Trophoblast cell (in vitro differentiated cells and primary cell): ENCODE measurements around the gene C13orf42.
"Not testable (repeated sequence)": the region's sequence is repeated elsewhere in the genome, so short reads cannot be mapped to it uniquely, and the experiment has no call there.

Source experiments
- DNase-seq, 2 donors: peaks; one replicate each; pipeline ENCODE4 v3.0.0-alpha.2; 2016
- H2AFZ ChIP-seq: 2 replicates; pipeline ENCODE4 v1.6.1; 2013; ENCODE audit warnings: low read length, moderate library complexity, mild to moderate bottlenecking; ENCODE audit not compliant: insufficient read depth, poor library complexity
- H2AK5ac ChIP-seq: 2 replicates; pipeline ENCODE4 v1.6.1; 2013; ENCODE audit warnings: mild to moderate bottlenecking, low read length
- H2BK120ac ChIP-seq: 2 replicates; pipeline ENCODE4 v1.6.1; 2013; ENCODE audit warnings: low read length, mild to moderate bottlenecking, moderate library complexity; ENCODE audit not compliant: insufficient read depth, poor library complexity
- H2BK12ac ChIP-seq: 2 replicates; pipeline ENCODE4 v1.6.1; 2013; ENCODE audit warnings: mild to moderate bottlenecking, low read length, moderate library complexity
- H2BK5ac ChIP-seq: 2 replicates; pipeline ENCODE4 v1.6.1; 2013; ENCODE audit warnings: low read length, low read depth, moderate library complexity, mild to moderate bottlenecking; ENCODE audit not compliant: poor library complexity
- H3K14ac ChIP-seq: 2 replicates; pipeline ENCODE4 v1.6.1; 2013; ENCODE audit warnings: mild to moderate bottlenecking, low read length
- H3K18ac ChIP-seq: 2 replicates; pipeline ENCODE4 v1.6.1; 2013; ENCODE audit warnings: mild to moderate bottlenecking, low read length
- H3K23ac ChIP-seq: 2 replicates; pipeline ENCODE4 v1.6.1; 2013; ENCODE audit warnings: low read length
- H3K27ac ChIP-seq: 2 replicates; pipeline ENCODE4 v1.5.1; 2013; ENCODE audit warnings: low read depth, mild to moderate bottlenecking, inconsistent platforms, low read length, moderate library complexity
- H3K27me3 ChIP-seq: 2 replicates; pipeline ENCODE4 v1.6.1; 2013; ENCODE audit warnings: inconsistent platforms, mild to moderate bottlenecking, low read length, moderate library complexity; ENCODE audit not compliant: insufficient read depth
- H3K36me3 ChIP-seq, 2 experiments: 1 replicate in 1 of 2; 2 replicates in 1 of 2; pipeline ENCODE4 v1.6.1; 2013; ENCODE audit warnings: low read length in 2 of 2, mild to moderate bottlenecking in 2 of 2, moderate library complexity in 1 of 2; ENCODE audit not compliant: insufficient read depth in 2 of 2, control insufficient read depth in 1 of 2
- H3K4ac ChIP-seq: 2 replicates; pipeline ENCODE4 v1.6.1; 2013; ENCODE audit warnings: low read depth, mild to moderate bottlenecking, low read length, moderate library complexity
- H3K4me1 ChIP-seq, 2 experiments: 1 replicate in 1 of 2; 2 replicates in 1 of 2; pipeline ENCODE4 v1.6.1; 2013; ENCODE audit warnings: low read length in 2 of 2, mild to moderate bottlenecking in 2 of 2, moderate library complexity in 1 of 2; ENCODE audit not compliant: insufficient read depth in 2 of 2, control insufficient read depth in 1 of 2
- H3K4me2 ChIP-seq: 2 replicates; pipeline ENCODE4 v1.6.1; 2013; ENCODE audit warnings: inconsistent platforms, mild to moderate bottlenecking, low read length, moderate library complexity
- H3K4me3 ChIP-seq: 2 replicates; pipeline ENCODE4 v1.5.1; 2013; ENCODE audit warnings: mild to moderate bottlenecking, low read depth, low read length, inconsistent platforms
- H3K79me1 ChIP-seq: one replicate; pipeline ENCODE4 v1.6.1; 2013; ENCODE audit warnings: low read length
- H3K79me2 ChIP-seq: 2 replicates; pipeline ENCODE4 v1.6.1; 2013; ENCODE audit warnings: low read length, mild to moderate bottlenecking; ENCODE audit not compliant: control insufficient read depth, insufficient read depth, poor library complexity
- H3K9ac ChIP-seq: 2 replicates; pipeline ENCODE4 v1.6.1; 2013; ENCODE audit warnings: mild to moderate bottlenecking, low read length
- H3K9me3 ChIP-seq: 2 replicates; pipeline ENCODE4 v1.6.1; 2013; ENCODE audit warnings: low read depth, mild to moderate bottlenecking, control low read depth, inconsistent platforms, low read length; ENCODE audit not compliant: insufficient read depth
- H4K12ac ChIP-seq: 2 replicates; pipeline ENCODE4 v1.6.1; 2013; ENCODE audit warnings: low read depth, mild to moderate bottlenecking, low read length, moderate library complexity
- H4K8ac ChIP-seq: 2 replicates; pipeline ENCODE4 v1.6.1; 2013; ENCODE audit warnings: low read depth, mild to moderate bottlenecking, low read length, moderate library complexity
- H4K91ac ChIP-seq: one replicate; pipeline ENCODE4 v1.6.1; 2013; ENCODE audit warnings: low read depth, mild to moderate bottlenecking, low read length, moderate library complexity
- WGBS: extraction: QIAGEN DNeasy Blood & Tissue Kit; methylation state at CpG from one replicate; pipeline ENCODE4 v1.1.7; 2013; ENCODE audit warnings: missing lambda C conversion rate; ENCODE audit not compliant: insufficient read length, insufficient coverage; ENCODE audit errors: extremely low coverage; 5-methylcytosine and 5-hydroxymethylcytosine counted together

Gene C13orf42

GRCh38 chr13:51120873-51121272 lies 9.8 kb upstream of the C13orf42 start:
- DNase-seq = peak in 1 of 2 donors; percentile 67

GRCh38 chr13:51118809-51119431 lies 7.8 kb upstream of the C13orf42 start:
- no peak overlapping the region for H2BK5ac ChIP-seq
- H3K27me3 ChIP-seq = no peaks in the 10 kb centered on the region
- H3K4me1 ChIP-seq = no peaks in the 10 kb centered on the region
- H3K23ac ChIP-seq = no peak overlapping the region
- H3K14ac ChIP-seq = no peak overlapping the region
- H3K9ac ChIP-seq = peak overlapping the region; percentile 8
- peaks cover 7% of the 10 kb centered on the region for H3K9me3 ChIP-seq
- H3K36me3 ChIP-seq = no peaks in the 10 kb centered on the region
- H4K91ac ChIP-seq = no peak overlapping the region
- H2AK5ac ChIP-seq = no peak overlapping the region
- no peak overlapping the region for H3K27ac ChIP-seq
- H3K4me3 ChIP-seq = no peak overlapping the region
- H4K12ac ChIP-seq = no peak overlapping the region
- no peak overlapping the region for H2BK12ac ChIP-seq
- no peak for DNase-seq
- WGBS = no CpG with 5 or more reads among the region's 4 CpGs
- no peaks in the 10 kb centered on the region for H3K79me2 ChIP-seq
- H3K4ac ChIP-seq = no peak overlapping the region
- H3K18ac ChIP-seq = no peak overlapping the region
- no peak overlapping the region for H2AFZ ChIP-seq
- no peaks in the 10 kb centered on the region for H3K79me1 ChIP-seq
- H2BK120ac ChIP-seq = no peak overlapping the region
- H4K8ac ChIP-seq = no peak overlapping the region
- no peak overlapping the region for H3K4me2 ChIP-seq

More at GRCh38 chr13:51120873-51121272, 9.8 kb upstream of the C13orf42 start:
- not testable (repeated sequence) for H3K27me3 ChIP-seq, H4K12ac ChIP-seq, H4K91ac ChIP-seq, H3K4ac ChIP-seq, H2BK120ac ChIP-seq, H3K4me1 ChIP-seq, H3K18ac ChIP-seq, H3K79me1 ChIP-seq, H3K36me3 ChIP-seq, H3K4me2 ChIP-seq, H2AK5ac ChIP-seq, H3K27ac ChIP-seq, H3K14ac ChIP-seq, H2AFZ ChIP-seq, H3K79me2 ChIP-seq, H3K9me3 ChIP-seq, H3K4me3 ChIP-seq, H4K8ac ChIP-seq, H2BK12ac ChIP-seq, H3K23ac ChIP-seq, H2BK5ac ChIP-seq
- H3K9ac ChIP-seq = peak overlapping the region; percentile 71
- no CpG with 5 or more reads among the region's 11 CpGs for WGBS

GRCh38 chr13:51113969-51114368 lies 2.9 kb upstream of the C13orf42 start:
- H4K12ac ChIP-seq = no peak overlapping the region
- no peaks in the 10 kb centered on the region for H3K27me3 ChIP-seq
- H3K23ac ChIP-seq = no peak overlapping the region
- no peak overlapping the region for H3K14ac ChIP-seq
- no peaks in the 10 kb centered on the region for H3K4me1 ChIP-seq
- no peak overlapping the region for H4K91ac ChIP-seq
- H3K27ac ChIP-seq = no peak overlapping the region
- no peak overlapping the region for H2AFZ ChIP-seq
- peaks cover 6% of the 10 kb centered on the region for H3K9me3 ChIP-seq
- no peak overlapping the region for H2AK5ac ChIP-seq
- DNase-seq = no peak
- no peak overlapping the region for H3K18ac ChIP-seq
- no peak overlapping the region for H3K4me3 ChIP-seq
- H3K79me1 ChIP-seq = no peaks in the 10 kb centered on the region
- H2BK5ac ChIP-seq = no peak overlapping the region
- no peak overlapping the region for H3K4ac ChIP-seq
- no peak overlapping the region for H3K4me2 ChIP-seq
- H3K36me3 ChIP-seq = no peaks in the 10 kb centered on the region
- no peak overlapping the region for H2BK12ac ChIP-seq
- no peak overlapping the region for H2BK120ac ChIP-seq
- no peak overlapping the region for H4K8ac ChIP-seq
- H3K9ac ChIP-seq = no peak overlapping the region
- no peaks in the 10 kb centered on the region for H3K79me2 ChIP-seq

- DNase-seq = no peak
- H4K12ac ChIP-seq = no peak overlapping the region
- no peak overlapping the region for H2BK5ac ChIP-seq
- H3K27me3 ChIP-seq = no peaks in the 10 kb centered on the region
- no peaks in the 10 kb centered on the region for H3K4me1 ChIP-seq
- no peak overlapping the region for H2BK12ac ChIP-seq
- no peak overlapping the region for H2AFZ ChIP-seq
- H3K9me3 ChIP-seq = peaks cover 3% of the 10 kb centered on the region
- H2BK120ac ChIP-seq = no peak overlapping the region
- no peak overlapping the region for H3K4ac ChIP-seq
- H3K36me3 ChIP-seq = no peaks in the 10 kb centered on the region
- H3K23ac ChIP-seq = no peak overlapping the region
- H3K14ac ChIP-seq = no peak overlapping the region
- no peak overlapping the region for H3K18ac ChIP-seq
- no peak overlapping the region for H3K9ac ChIP-seq
- no peak overlapping the region for H4K8ac ChIP-seq
- no peak overlapping the region for H2AK5ac ChIP-seq
- no peaks in the 10 kb centered on the region for H3K79me1 ChIP-seq
- no peak overlapping the region for H4K91ac ChIP-seq
- H3K27ac ChIP-seq = no peak overlapping the region
- no peaks in the 10 kb centered on the region for H3K79me2 ChIP-seq
- no CpG with 5 or more reads among the region's 12 CpGs for WGBS
- no peak overlapping the region for H3K4me3 ChIP-seq
- no peak overlapping the region for H3K4me2 ChIP-seq
Measured at GRCh38 chr13:51113186-51113881, 2.3 kb upstream of the C13orf42 start.
